Right renal cortex interstitium (tissue), 3 donors: Measurements from ENCODE around the gene ADAM29. TPM values are rescaled to one million over a fixed set of nuclear protein-coding genes. Genes with fewer than 3 reads are reported as not detected.
"Not testable (repeated sequence)": the region's sequence is repeated elsewhere in the genome, so short reads cannot be mapped to it uniquely, and the experiment has no call there.

Experiments used
- DNase-seq, 3 donors: peaks; one replicate each; pipeline ENCODE4 v3.0.0-alpha.2; 2013; ENCODE audit warnings: low read depth in 3 of 3, low spot score in 2 of 3
- polyA plus RNA-seq, 3 donors: library from polyadenylated mRNA; unstranded; fragments of 120-200 nt; gene quantifications; one replicate each; pipeline ENCODE4 v1.2.1, GENCODE V29; 2013; ENCODE audit not compliant: insufficient read length in 3 of 3

Gene ADAM29
- polyA plus RNA-seq = under 1 TPM in 1 of 3 donors, not detected in 2; 0.08 TPM

GRCh38 chr4:174918058-174918457 is at the start of gene ADAM29:
ADAM29 (plus strand) TSS chr4:174918358; CDS start chr4:174975526, 57,168 bp downstream.
- DNase-seq = no peak

DNA sequence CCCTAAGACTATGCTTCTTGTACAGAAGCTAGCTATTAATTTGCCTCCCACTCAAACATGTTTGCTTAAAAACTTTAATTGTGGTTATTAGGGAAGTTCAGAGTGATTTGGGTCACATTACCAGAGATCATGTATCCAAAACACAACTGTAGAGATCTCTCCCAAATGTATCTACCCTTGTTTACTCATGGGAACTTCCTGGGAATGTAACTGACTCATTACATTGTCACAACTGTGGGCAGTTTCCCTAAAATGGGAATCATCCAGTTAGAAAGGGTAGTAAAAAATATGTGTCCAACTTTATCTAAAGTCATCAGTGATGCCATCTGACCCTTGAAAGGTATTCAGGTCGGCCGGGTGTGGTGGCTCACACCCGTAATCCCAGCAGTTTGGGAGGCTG is 48.8 kb upstream of the ADAM29 start:
- DNase-seq = no peak

- no peak for DNase-seq
Measured at GRCh38 chr4:174870311-174870710, 47.8 kb upstream of the ADAM29 start.

- no peak for DNase-seq
Measured at GRCh38 chr4:174871407-174871806, 46.8 kb upstream of the ADAM29 start.

DNA sequence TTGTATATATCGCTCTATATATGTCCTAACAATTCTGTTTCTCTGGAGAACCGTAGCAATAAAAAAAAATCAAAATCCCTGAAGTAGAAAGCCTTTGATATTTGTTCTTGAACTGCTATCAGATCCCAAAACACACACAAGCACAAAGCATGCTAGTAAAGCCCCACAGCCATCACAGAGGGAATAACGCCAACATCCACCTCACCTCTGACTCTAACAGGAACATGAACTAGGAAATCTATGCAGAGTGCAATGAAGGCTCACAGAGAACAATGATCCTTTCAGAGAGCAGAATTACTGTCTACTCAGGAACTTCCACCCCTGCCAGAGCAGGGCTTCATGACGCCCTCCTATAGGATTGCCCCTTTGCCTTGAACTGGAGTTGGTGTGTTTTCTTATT is 45.0 kb upstream of the ADAM29 start:
- DNase-seq = not testable (repeated sequence)

DNA sequence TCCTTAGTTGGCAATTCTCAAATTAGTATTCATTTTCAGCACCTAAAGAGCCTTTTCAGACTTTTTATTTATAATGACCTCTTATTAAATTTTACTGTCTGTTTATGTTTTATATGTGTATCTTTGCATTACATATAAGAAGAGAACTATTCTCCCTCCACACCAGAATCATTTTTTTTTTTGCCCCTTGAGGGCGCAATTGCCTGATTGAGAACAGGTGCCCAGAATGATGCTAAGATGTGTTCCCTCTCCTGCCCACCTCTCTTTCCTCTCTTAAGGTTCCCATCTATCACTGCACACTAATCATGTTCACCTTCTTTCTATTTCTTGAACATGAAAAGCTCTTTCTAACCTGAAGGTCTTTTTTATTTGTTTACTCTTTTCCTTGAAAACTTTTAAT is 44.2 kb upstream of the ADAM29 start:
- DNase-seq = no peak

GRCh38 chr4:174874898-174875297 is 43.3 kb upstream of the ADAM29 start:
- no peak for DNase-seq

- DNase-seq = no peak
Measured at GRCh38 chr4:174880001-174880400, 38.2 kb upstream of the ADAM29 start.

DNA sequence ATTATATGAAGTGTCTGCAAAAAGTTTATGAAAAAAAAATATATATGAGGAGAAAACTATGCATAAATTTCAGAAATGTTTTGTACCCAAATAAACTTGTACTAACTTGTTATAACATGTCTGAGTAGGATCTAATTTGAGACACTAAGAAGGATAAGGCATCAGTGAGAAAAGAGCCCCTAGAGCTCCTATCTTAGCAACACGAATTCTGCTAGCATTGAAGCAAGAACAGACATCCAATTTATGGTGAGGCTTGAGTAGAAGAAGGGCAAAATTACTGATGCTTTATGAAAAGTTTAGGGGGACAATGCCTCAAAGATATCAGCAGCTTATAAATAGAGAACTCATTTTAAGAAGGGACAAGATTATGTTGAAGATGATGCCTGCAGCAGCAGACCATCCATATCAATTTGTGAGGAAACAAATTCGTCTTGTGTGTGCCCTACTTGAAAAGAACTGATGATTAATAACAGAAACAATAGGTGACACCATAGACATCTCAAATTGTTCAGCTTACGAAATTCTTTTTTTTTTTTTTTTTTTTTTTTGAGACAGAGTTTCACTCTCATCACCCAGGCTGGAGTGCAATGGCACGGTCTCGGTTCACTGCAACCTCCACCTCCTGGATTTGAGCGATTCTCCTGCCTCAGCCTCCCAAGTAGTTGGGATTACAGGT is 35.7 kb upstream of the ADAM29 start:
- no peak for DNase-seq

GRCh38 chr4:174907508-174907907 is 10.7 kb upstream of the ADAM29 start:
- DNase-seq = no peak

- no peak for DNase-seq
Measured at GRCh38 chr4:174910271-174910670, 7.9 kb upstream of the ADAM29 start.

DNA sequence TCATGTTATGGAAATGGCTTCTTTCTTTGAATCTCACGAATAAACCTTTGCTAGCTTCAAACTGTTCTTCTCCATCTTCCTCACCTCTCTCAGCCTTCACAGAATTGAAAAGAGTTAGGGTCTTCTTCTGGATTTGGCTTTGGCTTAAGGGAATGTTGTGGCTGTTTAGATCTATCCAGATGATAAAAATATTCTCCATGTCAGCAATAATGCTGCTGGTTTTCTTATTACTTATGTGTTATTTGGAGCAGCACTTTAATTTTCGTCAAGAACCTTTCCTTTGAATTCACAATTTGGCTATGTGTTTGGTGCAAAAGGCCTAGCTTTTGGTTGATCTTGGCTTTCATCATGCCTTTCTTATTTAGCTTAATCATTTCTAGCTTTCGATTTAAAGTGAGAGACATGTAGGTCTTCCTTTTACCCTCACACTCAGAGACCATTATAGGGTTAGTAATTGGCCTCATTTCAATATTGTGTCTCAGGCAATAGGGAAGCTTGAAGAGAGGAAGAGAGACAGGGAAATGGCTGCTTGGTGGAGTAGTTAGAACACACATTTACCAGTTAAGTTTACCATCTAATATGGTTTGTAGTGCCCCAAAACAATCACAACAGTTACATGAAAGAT is 5.1 kb upstream of the ADAM29 start:
- no peak for DNase-seq

DNA sequence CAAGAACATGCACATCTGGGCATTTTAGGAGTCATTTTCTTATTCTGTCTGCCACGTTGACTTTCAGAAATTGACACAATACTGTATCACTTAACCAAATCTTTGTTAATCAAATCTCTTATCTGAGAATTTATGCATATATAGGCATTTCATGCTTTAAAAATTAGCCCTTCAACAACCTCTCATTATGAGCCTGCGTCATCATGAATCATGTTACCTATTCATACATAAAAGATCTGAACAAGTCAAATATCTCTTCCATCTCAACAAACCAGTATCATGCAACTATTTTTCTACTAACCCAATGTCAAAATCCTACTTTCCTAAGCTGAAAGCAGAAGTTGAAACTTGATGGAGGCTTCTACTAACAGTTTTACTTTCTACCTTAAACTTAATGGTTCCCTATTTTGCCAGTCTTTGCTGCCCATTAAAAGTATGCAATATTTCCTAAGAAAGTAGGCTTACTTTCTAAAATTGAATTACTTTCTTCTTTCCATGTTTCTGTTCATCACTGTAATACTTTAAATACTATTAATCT is 1.8 kb downstream of the ADAM29 start:
- no peak for DNase-seq

GRCh38 chr4:174926958-174927357 is 8.8 kb downstream of the ADAM29 start:
- DNase-seq = no peak

DNA sequence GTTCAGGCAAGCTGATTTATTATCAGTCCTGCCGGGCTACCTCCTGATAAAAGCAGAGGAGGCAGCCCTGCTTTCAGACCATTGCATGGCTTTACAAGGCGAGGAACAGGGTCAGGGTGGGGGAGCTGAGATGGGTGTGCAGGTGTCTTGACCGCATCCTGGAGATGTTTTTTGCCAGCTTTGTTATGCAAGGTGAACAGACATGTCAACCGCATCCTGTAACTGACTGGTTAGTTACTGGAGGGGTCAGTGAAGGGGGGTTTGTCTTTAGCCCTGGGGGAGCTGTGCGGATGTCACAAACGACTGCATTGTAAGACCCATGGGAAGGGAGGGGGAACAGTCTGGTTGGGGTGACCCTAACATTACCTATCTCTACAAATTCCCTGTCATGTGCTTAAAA is 10.0 kb downstream of the ADAM29 start:
- DNase-seq = no peak

- DNase-seq = no peak
Measured at GRCh38 chr4:174928575-174929253, 10.6 kb downstream of the ADAM29 start.

- no peak for DNase-seq
Measured at GRCh38 chr4:174929346-174929745, 11.2 kb downstream of the ADAM29 start.

DNA sequence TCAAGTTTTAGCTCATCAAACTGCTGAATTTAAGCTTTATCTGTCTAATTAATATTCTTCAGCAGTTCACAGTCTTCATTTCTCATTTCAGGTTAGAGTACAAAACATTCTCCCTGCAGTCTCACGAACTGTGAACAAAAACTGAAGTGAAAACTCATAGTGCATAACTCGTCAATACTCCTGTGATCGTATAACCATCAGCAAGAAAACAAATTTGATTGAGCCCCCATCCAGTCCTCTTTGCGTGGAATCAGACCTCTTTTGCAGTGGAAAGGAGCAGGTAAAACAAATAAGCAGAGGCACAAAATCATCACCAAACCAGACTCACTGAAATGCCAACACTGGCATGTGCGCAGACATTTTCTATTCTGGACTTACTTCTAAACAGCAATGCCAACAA is 12.7 kb downstream of the ADAM29 start:
- no peak for DNase-seq

DNA sequence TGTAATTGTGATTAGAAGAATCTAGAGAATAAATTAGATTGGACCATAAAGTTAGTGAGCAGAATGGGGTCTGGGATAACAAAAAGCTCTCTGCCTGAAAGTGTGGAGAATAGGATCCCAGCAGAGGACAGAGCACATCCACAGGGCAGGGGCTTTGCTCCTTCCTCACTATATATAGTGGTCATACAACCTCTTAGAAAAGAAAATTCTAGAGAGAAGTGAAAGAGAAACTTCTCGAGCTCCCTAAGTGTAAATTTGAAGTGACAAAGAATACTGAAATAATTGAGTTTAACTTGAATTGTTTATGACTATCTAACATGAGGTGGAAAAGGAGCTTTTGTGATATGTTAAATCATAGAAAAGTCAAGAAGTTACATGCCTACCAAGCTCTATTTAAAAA is 14.9 kb downstream of the ADAM29 start:
- no peak for DNase-seq

GRCh38 chr4:174934360-174934759 is 16.2 kb downstream of the ADAM29 start:
- DNase-seq = no peak

DNA sequence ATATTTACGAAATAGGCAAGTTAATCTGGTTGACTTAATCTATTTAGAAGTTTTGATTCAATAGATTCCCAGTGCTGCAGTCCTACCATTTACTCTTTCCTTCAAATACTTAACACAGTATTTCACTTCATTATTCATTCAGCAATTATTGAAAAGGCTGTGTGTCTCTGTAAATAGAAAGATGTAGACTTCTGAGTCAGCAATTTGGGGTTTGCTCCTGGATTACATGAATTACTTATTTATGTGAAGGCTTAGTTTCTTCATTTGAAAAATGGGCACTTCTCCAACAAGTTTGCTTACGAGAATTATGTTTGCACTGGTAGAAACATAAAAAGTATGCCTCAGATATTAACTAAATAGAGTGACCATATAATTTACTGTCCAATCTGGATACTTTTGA is 17.4 kb downstream of the ADAM29 start:
- no peak for DNase-seq

DNA sequence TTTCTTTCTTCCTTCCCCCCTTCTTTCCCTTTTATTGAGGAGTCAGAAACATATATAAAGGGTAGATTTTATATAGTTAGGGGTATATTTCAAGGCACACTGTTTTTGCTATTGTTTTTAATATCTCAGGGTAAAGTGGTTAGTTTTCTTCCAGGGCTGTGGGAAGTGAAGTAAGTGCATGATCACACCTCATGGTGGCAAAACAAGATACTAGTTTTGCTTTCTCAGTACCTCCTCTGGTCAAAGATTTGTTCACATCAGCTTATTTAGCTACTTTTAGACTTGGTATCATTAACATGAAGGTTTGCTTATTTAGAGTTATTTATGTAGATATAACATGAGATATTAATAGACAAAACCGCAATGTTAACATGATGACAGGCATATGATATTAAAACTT is 21.8 kb downstream of the ADAM29 start:
- DNase-seq = no peak
